ENCODE data around the gene CD44. TPM values are rescaled to one million over a fixed set of nuclear protein-coding genes. Genes with fewer than 3 reads are reported as not detected.

Gene CD44
- total RNA-seq, 4 donors from 2014 or later: 67.1 to 180 (median 84.8) TPM

- Histone ChIP-seq H3K27ac (no peak overlapping the region), H3K27me3 (no peaks in the 10 kb centered on the region), H3K4me3 (no peak overlapping the region), H3K36me3 (no peaks in the 10 kb centered on the region), H3K9me3 (no peaks in the 10 kb centered on the region), H3K4me1 (peaks cover 0 to 9% (median 0%) of the 10 kb centered on the region in 4 donors)
- 85 to 92% methylated on average over 2 of the region's 2 CpGs for WGBS, 2 donors
- no peak for DNase-seq (ENCODE audit: low spot score in 2 of 2)
- TF ChIP-seq EP300 (IDR thresholded peaks at IDR 0.05): no peak
- no peak for TF ChIP-seq CTCF (IDR thresholded peaks at IDR 0.05)
- no peak for TF ChIP-seq POLR2A (IDR thresholded peaks at IDR 0.05)
Measured at GRCh38 chr11:35121326-35121865, 17.6 kb upstream of the CD44 start.

GRCh38 chr11:35122308-35122707, 16.7 kb upstream of the CD44 start:
- Histone ChIP-seq H3K4me1 (peaks cover 0 to under 1% (median 0%) of the 10 kb centered on the region in 4 donors), H3K9me3 (no peaks in the 10 kb centered on the region), H3K4me3 (no peak overlapping the region), H3K36me3 (no peaks in the 10 kb centered on the region), H3K27me3 (no peaks in the 10 kb centered on the region), H3K27ac (no peak overlapping the region)
- WGBS, 2 donors: 74 to 97% methylated on average over 1 of the region's 1 CpG
- TF ChIP-seq CTCF (IDR thresholded peaks at IDR 0.05) (no peak), EP300 (IDR thresholded peaks at IDR 0.05) (no peak), POLR2A (IDR thresholded peaks at IDR 0.05) (no peak)
- DNase-seq (ENCODE audit: low spot score in 2 of 2): no peak

- TF ChIP-seq EP300 (IDR thresholded peaks at IDR 0.05) (no peak), CTCF (IDR thresholded peaks at IDR 0.05) (no peak), POLR2A (IDR thresholded peaks at IDR 0.05) (no peak)
- Histone ChIP-seq H3K27ac (no peak overlapping the region), H3K4me3 (no peak overlapping the region), H3K4me1 (no peaks in the 10 kb centered on the region), H3K27me3 (no peaks in the 10 kb centered on the region), H3K36me3 (no peaks in the 10 kb centered on the region), H3K9me3 (no peaks in the 10 kb centered on the region)
- 81 to 89% methylated on average over 6 of the region's 6 CpGs for WGBS, 2 donors
- DNase-seq (ENCODE audit: low spot score in 2 of 2): no peak
Measured at GRCh38 chr11:35126000-35126878, 12.7 kb upstream of the CD44 start.

- no peaks in the 10 kb centered on the region for H3K27me3 ChIP-seq
- TF ChIP-seq EP300 (IDR thresholded peaks at IDR 0.05): no peak
- no peak for TF ChIP-seq POLR2A (IDR thresholded peaks at IDR 0.05)
- no peak for TF ChIP-seq CTCF (IDR thresholded peaks at IDR 0.05)
- H3K36me3 ChIP-seq: no peaks in the 10 kb centered on the region
- WGBS, 2 donors: 85 to 95% methylated on average over 6 of the region's 6 CpGs
- H3K9me3 ChIP-seq: no peaks in the 10 kb centered on the region
- H3K4me3 ChIP-seq: no peak overlapping the region
- no peak overlapping the region for H3K27ac ChIP-seq
- no peaks in the 10 kb centered on the region for H3K4me1 ChIP-seq
- DNase-seq (ENCODE audit: low spot score in 2 of 2): no peak
Measured at GRCh38 chr11:35126879-35127581, 11.9 kb upstream of the CD44 start.

- Histone ChIP-seq H3K27me3 (no peaks in the 10 kb centered on the region), H3K4me1 (no peaks in the 10 kb centered on the region), H3K4me3 (no peak overlapping the region), H3K27ac (no peak overlapping the region), H3K36me3 (no peaks in the 10 kb centered on the region), H3K9me3 (no peaks in the 10 kb centered on the region)
- DNase-seq (ENCODE audit: low spot score in 2 of 2): no peak
- 67 to 91% methylated on average over 2 of the region's 2 CpGs for WGBS, 2 donors
- TF ChIP-seq POLR2A (IDR thresholded peaks at IDR 0.05) (no peak), CTCF (IDR thresholded peaks at IDR 0.05) (no peak), EP300 (IDR thresholded peaks at IDR 0.05) (no peak)
Measured at GRCh38 chr11:35127619-35128018, 11.4 kb upstream of the CD44 start.
